OCI-LY7 (cell line): ENCODE results near the gene QSOX1. TPM values are rescaled to one million over a fixed set of nuclear protein-coding genes. Genes with fewer than 3 reads are reported as not detected.

Source experiments
- BruUV-seq: library from RNA; stranded (reverse); fragments of 400-500 nt; replicated peaks from 2 replicates; lab custom pipeline; 2021; lab: Mats Ljungman, UMichigan
- CTCF ChIA-PET: fragments of 300-600 bp; sonication (Branson Sonifier 250); formaldehyde crosslinking; loops from one replicate; lab custom pipeline; 2022; ENCODE audit warnings: antibody characterized with exemption; ENCODE audit not compliant: unreplicated experiment; lab: Charles Lee
- POLR2A ChIA-PET: fragments of 300-600 bp; sonication (Branson Sonifier 250); formaldehyde crosslinking; loops from one replicate; lab custom pipeline; 2022; ENCODE audit warnings: antibody characterized with exemption; lab: Charles Lee
- DNase-seq: peaks from one replicate; pipeline ENCODE4 v3.0.0-alpha.2; 2015; ENCODE audit warnings: low spot score
- H2AFZ ChIP-seq: fragments of 200-600 bp; sonication (generic), shearing (Covaris generic); 2 replicates; pipeline ENCODE4 v1.6.1; 2014; ENCODE audit warnings: mild to moderate bottlenecking, antibody characterized with exemption, low read length, moderate library complexity
- H3K27ac ChIP-seq: fragments of 200-600 bp; sonication (generic); 2 replicates; pipeline ENCODE4 v1.5.1; 2014; ENCODE audit warnings: mixed run types, low read depth, mild to moderate bottlenecking, moderate library complexity, low read length, inconsistent platforms; ENCODE audit not compliant: poor library complexity, severe bottlenecking
- H3K36me3 ChIP-seq: fragments of 200-600 bp; sonication (generic); 2 replicates; pipeline ENCODE4 v1.6.1; 2014; ENCODE audit warnings: mild to moderate bottlenecking, antibody characterized with exemption, low read length, moderate library complexity, mixed read lengths; ENCODE audit not compliant: insufficient read depth
- H3K4me1 ChIP-seq: fragments of 200-600 bp; sonication (generic); 2 replicates; pipeline ENCODE4 v1.5.1; 2014; ENCODE audit warnings: mild to moderate bottlenecking, low read length; ENCODE audit not compliant: insufficient read depth, poor library complexity, severe bottlenecking
- H3K4me2 ChIP-seq: fragments of 200-600 bp; sonication (generic); 2 replicates; pipeline ENCODE4 v1.6.1; 2014; ENCODE audit warnings: mild to moderate bottlenecking, low read length
- H3K4me3 ChIP-seq: fragments of 200-600 bp; sonication (generic); 2 replicates; pipeline ENCODE4 v1.5.1; 2014; ENCODE audit warnings: mild to moderate bottlenecking, low read depth, low read length; ENCODE audit not compliant: poor library complexity, severe bottlenecking
- H3K79me2 ChIP-seq: fragments of 200-600 bp; sonication (generic); 2 replicates; pipeline ENCODE4 v1.6.1; 2016; ENCODE audit warnings: low read depth, mild to moderate bottlenecking, low read length, moderate library complexity, mixed read lengths; ENCODE audit not compliant: insufficient read depth
- H3K9me2 ChIP-seq: fragments of 200-600 bp; sonication (generic); 2 replicates; pipeline ENCODE4 v1.6.1; 2016; ENCODE audit warnings: mild to moderate bottlenecking, low read length, mixed read lengths; ENCODE audit not compliant: insufficient read depth
- H3K9me3 ChIP-seq: fragments of 200-600 bp; sonication (generic); 2 replicates; pipeline ENCODE4 v1.6.1; 2014; ENCODE audit warnings: mild to moderate bottlenecking, mixed run types, low read length, mixed read lengths
- H4K20me1 ChIP-seq: fragments of 200-600 bp; sonication (generic); 2 replicates; pipeline ENCODE4 v1.6.1; 2014; ENCODE audit warnings: mild to moderate bottlenecking, antibody characterized with exemption, low read length, moderate library complexity, mixed read lengths; ENCODE audit not compliant: insufficient read depth
- EZH2phosphoT487 ChIP-seq: fragments of 200-600 bp; sonication (generic); IDR thresholded peaks from 2 replicates; pipeline ENCODE4 v1.6.1; 2018; ENCODE audit warnings: low read depth, borderline replicate concordance, mild to moderate bottlenecking, mixed run types, antibody characterized with exemption, low read length, moderate library complexity, mixed read lengths
- intact Hi-C: fragments of 100-400 bp; cut with micrococcal nuclease; formaldehyde crosslinking; loops from one replicate; pipeline ENCODE4 v1.10.0; 2022; ENCODE audit not compliant: unreplicated experiment
- total RNA-seq, 2 experiments: library from RNA; depleted of rRNA in 1 of 2; stranded (reverse); fragments of >200 nt in 1 of 2; shearing (Covaris generic) in 1 of 2; gene quantifications; 2 replicates each; pipeline ENCODE4 v1.2.3, GENCODE V29; 2014 to 2022
- TF ChIP-seq, protein P1 (sequence below): fragments of 200-600 bp; sonication (generic); conservative IDR thresholded peaks from 2 replicates; pipeline ENCODE4 v1.5.1; 2014; ENCODE audit warnings: mild to moderate bottlenecking, antibody characterized with exemption, low read length, moderate library complexity, mixed read lengths

Gene QSOX1
- total RNA-seq, 2 experiments from 2014 or later: 8.4 to 23.6 TPM

DNA sequence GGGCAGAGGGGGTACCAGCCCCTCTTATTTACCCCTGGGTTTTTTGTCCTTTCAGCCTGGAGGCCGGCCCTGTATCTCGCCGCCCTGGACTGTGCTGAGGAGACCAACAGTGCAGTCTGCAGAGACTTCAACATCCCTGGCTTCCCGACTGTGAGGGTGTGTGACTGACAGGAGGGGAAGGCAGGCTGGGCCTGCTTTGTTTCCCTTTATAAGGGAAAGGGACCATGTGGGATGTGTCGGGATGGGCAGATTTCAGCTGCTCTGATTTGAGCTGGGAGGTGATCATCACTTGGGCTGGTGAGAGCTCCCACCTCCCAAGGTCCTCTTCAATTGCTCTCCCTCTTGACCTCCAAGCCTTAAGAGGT lies 11.7 kb downstream of the QSOX1 start:
- POLR2A ChIA-PET: interaction anchor here (1.5 to 1.6 kb wide), 2 partner anchors 8 to 10 kb away, joined by 3 to 5 read pairs; no protein-coding TSS in a partner anchor

DNA sequence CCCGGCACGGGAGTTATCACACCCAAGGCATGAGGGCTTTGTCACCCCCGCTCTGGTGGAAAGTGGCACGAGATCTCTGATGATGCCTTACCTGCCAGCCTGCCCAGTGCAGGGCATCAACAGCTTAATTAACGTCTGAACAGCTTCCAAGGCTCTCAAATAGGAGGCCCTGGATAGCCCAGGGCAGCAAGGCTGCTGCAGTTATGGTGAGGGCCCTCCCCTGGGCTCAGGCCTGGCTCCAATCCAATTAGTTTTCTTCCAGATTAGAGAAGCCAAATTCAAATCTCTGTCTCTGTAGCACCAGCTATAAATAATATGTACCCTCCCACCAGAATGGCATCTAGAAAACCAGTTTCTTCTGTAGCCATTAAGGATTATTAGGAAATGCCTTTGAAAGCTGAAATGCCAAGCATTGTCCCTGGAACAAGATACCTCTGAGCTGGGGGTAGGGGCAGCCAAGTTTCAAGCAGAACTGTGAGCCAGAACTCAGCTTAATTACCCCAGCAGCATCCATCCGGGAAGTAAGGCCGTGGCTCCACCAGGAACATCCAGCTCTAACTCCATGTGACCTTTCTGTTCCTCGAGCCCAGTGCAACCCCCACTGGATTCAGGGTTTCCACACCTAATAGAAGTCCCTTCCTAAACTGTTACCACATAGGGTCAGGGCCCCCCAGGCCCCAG lies 12.5 kb downstream of the QSOX1 start:
- Histone ChIP-seq H3K79me2 (no peaks in the 10 kb centered on the region), H3K4me1 (no peaks in the 10 kb centered on the region), H3K4me3 (no peak overlapping the region), H2AFZ (no peak overlapping the region), H3K27ac (no peak overlapping the region), H3K9me3 (no peaks in the 10 kb centered on the region), H3K36me3 (no peaks in the 10 kb centered on the region), H4K20me1 (no peaks in the 10 kb centered on the region), H3K9me2 (no peaks in the 10 kb centered on the region), H3K4me2 (no peak overlapping the region)
- no peak for DNase-seq
- CTCF ChIA-PET: interaction anchor here (1.9 kb wide), 1 partner anchor 12 kb away, joined by 8 read pairs; no protein-coding TSS in a partner anchor
- BruUV-seq: no TSS peak
- POLR2A ChIA-PET: interaction anchor here (1.1 to 1.6 kb wide), 3 partner anchors 9 to 12 kb away, joined by 3 to 5 read pairs (median 5); no protein-coding TSS in a partner anchor
- no peak for TF ChIP-seq EZH2phosphoT487
- TF ChIP-seq, protein P1, sequence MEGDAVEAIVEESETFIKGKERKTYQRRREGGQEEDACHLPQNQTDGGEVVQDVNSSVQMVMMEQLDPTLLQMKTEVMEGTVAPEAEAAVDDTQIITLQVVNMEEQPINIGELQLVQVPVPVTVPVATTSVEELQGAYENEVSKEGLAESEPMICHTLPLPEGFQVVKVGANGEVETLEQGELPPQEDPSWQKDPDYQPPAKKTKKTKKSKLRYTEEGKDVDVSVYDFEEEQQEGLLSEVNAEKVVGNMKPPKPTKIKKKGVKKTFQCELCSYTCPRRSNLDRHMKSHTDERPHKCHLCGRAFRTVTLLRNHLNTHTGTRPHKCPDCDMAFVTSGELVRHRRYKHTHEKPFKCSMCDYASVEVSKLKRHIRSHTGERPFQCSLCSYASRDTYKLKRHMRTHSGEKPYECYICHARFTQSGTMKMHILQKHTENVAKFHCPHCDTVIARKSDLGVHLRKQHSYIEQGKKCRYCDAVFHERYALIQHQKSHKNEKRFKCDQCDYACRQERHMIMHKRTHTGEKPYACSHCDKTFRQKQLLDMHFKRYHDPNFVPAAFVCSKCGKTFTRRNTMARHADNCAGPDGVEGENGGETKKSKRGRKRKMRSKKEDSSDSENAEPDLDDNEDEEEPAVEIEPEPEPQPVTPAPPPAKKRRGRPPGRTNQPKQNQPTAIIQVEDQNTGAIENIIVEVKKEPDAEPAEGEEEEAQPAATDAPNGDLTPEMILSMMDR: no peak
- intact Hi-C loops: no loop called here

More for the DNA sequence above, 11.7 kb downstream of the QSOX1 start:
- Histone ChIP-seq H3K4me1 (no peaks in the 10 kb centered on the region), H3K9me2 (no peaks in the 10 kb centered on the region), H3K4me3 (no peak overlapping the region), H3K9me3 (no peaks in the 10 kb centered on the region), H3K79me2 (no peaks in the 10 kb centered on the region), H3K27ac (no peak overlapping the region), H4K20me1 (no peaks in the 10 kb centered on the region), H3K4me2 (no peak overlapping the region), H2AFZ (no peak overlapping the region), H3K36me3 (no peaks in the 10 kb centered on the region)
- BruUV-seq: no TSS peak
- no peak for DNase-seq
- TF ChIP-seq, protein P1: no peak
- no peak for TF ChIP-seq EZH2phosphoT487
- intact Hi-C loops: no loop called here
- CTCF ChIA-PET: interaction anchor here (1.9 kb wide), 1 partner anchor 13 kb away, joined by 8 read pairs; no protein-coding TSS in a partner anchor
